Common myeloid progenitor, CD34-positive (primary cell): ENCODE measurements around the gene SLC10A7.

Experiments
- CTCF ChIA-PET: fragments of 350-600 bp; sonication (Branson Sonifier 250); formaldehyde crosslinking; loops from one replicate; lab custom pipeline; 2021; ENCODE audit warnings: antibody characterized with exemption; lab: Charles Lee
- POLR2A ChIA-PET: fragments of 350-600 bp; sonication (Branson Sonifier 250); formaldehyde crosslinking; loops from one replicate; lab custom pipeline; 2021; ENCODE audit warnings: antibody characterized with exemption; lab: Charles Lee
- DNase-seq, 3 donors: peaks; one replicate each; pipeline versions ENCODE4 v3.0.0 to v3.0.0-alpha.2; 2013
- H3K27ac ChIP-seq, 2 experiments: 1 replicate in 1 of 2; 2 replicates in 1 of 2; pipeline ENCODE4 v1.7.0; 2013; ENCODE audit warnings: inconsistent platforms in 2 of 2, low read length in 2 of 2, mild to moderate bottlenecking in 2 of 2, low read depth in 1 of 2, moderate library complexity in 1 of 2; ENCODE audit not compliant: severe bottlenecking in 2 of 2, insufficient read depth in 1 of 2, poor library complexity in 1 of 2
- H3K27me3 ChIP-seq, 5 experiments: replicated peaks in 2 of 5; 1 replicate in 3 of 5; 2 replicates in 2 of 5; pipeline versions ENCODE4 v1.6.1 to v1.7.0; 2013; ENCODE audit warnings: low read length in 4 of 5, mild to moderate bottlenecking in 2 of 5, moderate library complexity in 2 of 5, inconsistent platforms in 1 of 5; ENCODE audit not compliant: insufficient read depth in 5 of 5, control insufficient read depth in 4 of 5
- H3K36me3 ChIP-seq, 4 experiments: 1 replicate in 2 of 4; 2 replicates in 2 of 4; pipeline versions ENCODE4 v1.6.1 to v1.7.0; 2013; ENCODE audit warnings: low read length in 3 of 4, control low read depth in 1 of 4, mild to moderate bottlenecking in 1 of 4; ENCODE audit not compliant: control insufficient read depth in 4 of 4, insufficient read depth in 4 of 4
- H3K4me1 ChIP-seq, 4 experiments: 1 replicate in 3 of 4; 2 replicates in 1 of 4; pipeline versions ENCODE4 v1.6.1 to v1.7.1; 2013; ENCODE audit warnings: low read length in 3 of 4, mild to moderate bottlenecking in 3 of 4, control low read depth in 1 of 4, inconsistent platforms in 1 of 4, moderate library complexity in 1 of 4; ENCODE audit not compliant: control insufficient read depth in 4 of 4, insufficient read depth in 4 of 4; ENCODE audit errors: control extremely low read depth in 1 of 4
- H3K4me3 ChIP-seq, 7 experiments: 1 replicate in 4 of 7; 2 replicates in 3 of 7; pipeline versions ENCODE4 v1.5.1 to v1.7.0; 2013; ENCODE audit warnings: mild to moderate bottlenecking in 7 of 7, low read length in 6 of 7, moderate library complexity in 6 of 7, inconsistent platforms in 2 of 7, low read depth in 2 of 7, control low read depth in 1 of 7; ENCODE audit not compliant: insufficient read depth in 4 of 7, control insufficient read depth in 1 of 7; ENCODE audit errors: extremely low read depth in 1 of 7
- H3K9me3 ChIP-seq, 5 experiments: 1 replicate in 4 of 5; 2 replicates in 1 of 5; pipeline versions ENCODE4 v1.6.1 to v1.7.1; 2013; ENCODE audit warnings: low read length in 4 of 5, mild to moderate bottlenecking in 2 of 5, inconsistent platforms in 1 of 5, low read depth in 1 of 5, moderate library complexity in 1 of 5; ENCODE audit not compliant: control insufficient read depth in 4 of 5, insufficient read depth in 2 of 5; ENCODE audit errors: control extremely low read depth in 1 of 5
- WGBS: methylation state at CpG from one replicate; pipeline ENCODE4 v1.1.5; 2013; ENCODE audit not compliant: insufficient coverage; 5-methylcytosine and 5-hydroxymethylcytosine counted together

SLC10A7 gene

GRCh38 chr4:146247356-146247755, 274.4 kb downstream of the SLC10A7 start:
- no peak for DNase-seq
- Histone ChIP-seq H3K4me3 (no peak overlapping the region), H3K27ac (no peak overlapping the region), H3K9me3 (no peaks in the 10 kb centered on the region), H3K36me3 (no peaks in the 10 kb centered on the region), H3K4me1 (peaks cover 0 to 9% (median 0%) of the 10 kb centered on the region in 4 experiments), H3K27me3 (peaks cover 0 to 2% (median 0%) of the 10 kb centered on the region in 5 experiments)
- 94% methylated on average over 2 of the region's 2 CpGs for WGBS
- CTCF ChIA-PET = no interaction called here
- POLR2A ChIA-PET = no interaction called here

- no peak for DNase-seq
- POLR2A ChIA-PET = no interaction called here
- Histone ChIP-seq H3K4me3 (no peak overlapping the region), H3K9me3 (no peaks in the 10 kb centered on the region), H3K36me3 (no peaks in the 10 kb centered on the region), H3K4me1 (peaks cover 0 to 11% (median 1%) of the 10 kb centered on the region in 4 experiments), H3K27ac (no peak overlapping the region), H3K27me3 (peaks cover 0 to 2% (median 0%) of the 10 kb centered on the region in 5 experiments)
- CTCF ChIA-PET = no interaction called here
- WGBS = 97% methylated on average over 6 of the region's 6 CpGs
Measured at GRCh38 chr4:146246381-146246780, 275.4 kb downstream of the SLC10A7 start.

- Histone ChIP-seq H3K27me3 (peaks cover 0 to 2% (median 0%) of the 10 kb centered on the region in 5 experiments), H3K36me3 (no peaks in the 10 kb centered on the region), H3K4me3 (no peak overlapping the region), H3K27ac (no peak overlapping the region), H3K9me3 (no peaks in the 10 kb centered on the region), H3K4me1 (peaks cover 0 to 11% (median 2%) of the 10 kb centered on the region in 4 experiments)
- DNase-seq = no peak
- WGBS = 100% methylated on average over 3 of the region's 4 CpGs
- ChIA-PET CTCF (no interaction called here), POLR2A (no interaction called here)
Measured at GRCh38 chr4:146245850-146246249, 275.9 kb downstream of the SLC10A7 start.

GRCh38 chr4:146245246-146245645, 276.5 kb downstream of the SLC10A7 start:
- POLR2A ChIA-PET = no interaction called here
- 77% methylated on average over 3 of the region's 3 CpGs for WGBS
- CTCF ChIA-PET = interaction anchor here (1.0 to 1.6 kb wide), 2 partner anchors 8 to 18 kb away, joined by 3 to 5 read pairs; no protein-coding TSS in a partner anchor

GRCh38 chr4:146244496-146244895, 277.2 kb downstream of the SLC10A7 start:
- no peaks in the 10 kb centered on the region for H3K9me3 ChIP-seq
- peaks cover 0 to 3% (median 0%) of the 10 kb centered on the region in 5 experiments for H3K27me3 ChIP-seq
- no peak overlapping the region for H3K4me3 ChIP-seq
- DNase-seq = no peak
- 95% methylated on average over 8 of the region's 9 CpGs for WGBS
- CTCF ChIA-PET = interaction anchor here (1.0 to 1.6 kb wide), 2 partner anchors 9 to 19 kb away, joined by 3 to 5 read pairs; no protein-coding TSS in a partner anchor
- POLR2A ChIA-PET = no interaction called here
- no peaks in the 10 kb centered on the region for H3K36me3 ChIP-seq
- peaks cover 0 to 11% (median 2%) of the 10 kb centered on the region in 4 experiments for H3K4me1 ChIP-seq
- H3K27ac ChIP-seq = no peak overlapping the region

More at GRCh38 chr4:146245246-146245645, 276.5 kb downstream of the SLC10A7 start:
- Histone ChIP-seq H3K27ac (no peak overlapping the region), H3K4me3 (no peak overlapping the region), H3K4me1 (peaks cover 0 to 11% (median 2%) of the 10 kb centered on the region in 4 experiments), H3K36me3 (no peaks in the 10 kb centered on the region), H3K27me3 (peaks cover 0 to 2% (median 0%) of the 10 kb centered on the region in 5 experiments), H3K9me3 (no peaks in the 10 kb centered on the region)
- no peak for DNase-seq

- POLR2A ChIA-PET = no interaction called here
- Histone ChIP-seq H3K27me3 (peaks cover 0 to 3% (median 0%) of the 10 kb centered on the region in 5 experiments), H3K9me3 (no peaks in the 10 kb centered on the region), H3K4me1 (peaks cover 0 to 11% (median 2%) of the 10 kb centered on the region in 4 experiments), H3K27ac (no peak overlapping the region), H3K36me3 (no peaks in the 10 kb centered on the region), H3K4me3 (peak overlapping the region in 1 of 7 experiments; percentile 32)
- no peak for DNase-seq
- CTCF ChIA-PET = interaction anchor here (0.7 to 1.6 kb wide), 2 partner anchors 19 kb away, joined by 3 to 5 read pairs; no protein-coding TSS in a partner anchor
- WGBS = 92% methylated on average over 17 of the region's 17 CpGs
Measured at GRCh38 chr4:146243883-146244277, 277.9 kb downstream of the SLC10A7 start.

GRCh38 chr4:146243141-146243882, 278.4 kb downstream of the SLC10A7 start:
- no peak overlapping the region for H3K27ac ChIP-seq
- peaks cover 0 to 11% (median 2%) of the 10 kb centered on the region in 4 experiments for H3K4me1 ChIP-seq
- peaks cover 0 to 3% (median 0%) of the 10 kb centered on the region in 5 experiments for H3K27me3 ChIP-seq
- peak; percentile 43 to 84 (median 83) for DNase-seq
- peak overlapping the region in 1 of 7 experiments; percentile 32 for H3K4me3 ChIP-seq
- H3K36me3 ChIP-seq = no peaks in the 10 kb centered on the region
- ChIA-PET CTCF (interaction anchor here (0.7 kb wide), 1 partner anchor 18 kb away, joined by 3 read pairs; no protein-coding TSS in a partner anchor), POLR2A (no interaction called here)
- WGBS = 39% methylated on average over 24 of the region's 24 CpGs
- no peaks in the 10 kb centered on the region for H3K9me3 ChIP-seq
